HepG2 (cell line): Measurements from ENCODE around the gene TXN. TPM values are rescaled to one million over a fixed set of nuclear protein-coding genes. Genes with fewer than 3 reads are reported as not detected.

Source experiments
- ATF4 ChIP-seq, 2 experiments: fragments of 450-650 bp in 1 of 2; sonication (generic) in 1 of 2; formaldehyde crosslinking; IDR thresholded peaks; 2 replicates each; pipeline versions ENCODE4 v1.5.0 to v1.8.0; 2020 to 2022; ENCODE audit warnings: mild to moderate bottlenecking in 1 of 2, missing genetic modification reagents in 1 of 2
- ATM ChIP-seq: fragments of 450-650 bp; IDR thresholded peaks from 2 replicates; pipeline ENCODE4 v1.7.1; 2017; ENCODE audit warnings: mild to moderate bottlenecking, borderline replicate concordance
- BRCA1 ChIP-seq: sonication (generic); formaldehyde crosslinking; IDR thresholded peaks from 2 replicates; pipeline ENCODE4 v1.4.0; 2020; ENCODE audit warnings: missing genetic modification reagents
- GABPB1 ChIP-seq: IDR thresholded peaks from 2 replicates; pipeline ENCODE4 v1.6.1; 2016; ENCODE audit warnings: mild to moderate bottlenecking, missing genetic modification reagents, moderate library complexity, missing compliant biosample characterization
- MEIS2 ChIP-seq: sonication (generic); formaldehyde crosslinking; IDR thresholded peaks from 2 replicates; pipeline ENCODE4 v1.9.0; 2021; ENCODE audit warnings: mild to moderate bottlenecking, missing genetic modification reagents
- MIER3 ChIP-seq: IDR thresholded peaks from 2 replicates; pipeline ENCODE4 v1.6.1; 2016; ENCODE audit warnings: missing compliant biosample characterization, borderline replicate concordance
- MIXL1 ChIP-seq: IDR thresholded peaks from 2 replicates; pipeline ENCODE4 v1.6.1; 2016
- MYNN ChIP-seq: sonication (generic); formaldehyde crosslinking; IDR thresholded peaks from 2 replicates; pipeline ENCODE4 v1.4.0; 2020; ENCODE audit warnings: mild to moderate bottlenecking, low read depth, missing genetic modification reagents
- REPIN1 ChIP-seq: sonication (generic); formaldehyde crosslinking; IDR thresholded peaks from 2 replicates; pipeline ENCODE4 v1.8.0; 2022; ENCODE audit warnings: missing genetic modification reagents, low read depth, mild to moderate bottlenecking, borderline replicate concordance
- SALL1 ChIP-seq: sonication (generic); formaldehyde crosslinking; IDR thresholded peaks from 2 replicates; pipeline ENCODE4 v1.8.0; 2022; ENCODE audit warnings: mild to moderate bottlenecking, missing genetic modification reagents
- TEAD3 ChIP-seq: optimal IDR thresholded peaks from 2 replicates; pipeline ENCODE3; 2016; ENCODE audit warnings: borderline replicate concordance
- ZBTB43 ChIP-seq: sonication (generic); formaldehyde crosslinking; conservative IDR thresholded peaks from 2 replicates; pipeline ENCODE4 v1.4.0; 2020; ENCODE audit warnings: missing genetic modification reagents
- ZMYM4 ChIP-seq: sonication (generic); formaldehyde crosslinking; IDR thresholded peaks from 2 replicates; pipeline ENCODE4 v1.8.1; 2023; ENCODE audit warnings: mild to moderate bottlenecking, missing genetic modification reagents
- ZNF251 ChIP-seq: sonication (generic); formaldehyde crosslinking; IDR thresholded peaks from 2 replicates; pipeline ENCODE4 v1.9.0; 2021; ENCODE audit warnings: mild to moderate bottlenecking, missing genetic modification reagents
- ZNF343 ChIP-seq: sonication (generic); formaldehyde crosslinking; IDR thresholded peaks from 2 replicates; pipeline ENCODE4 v1.4.0; 2020; ENCODE audit warnings: mild to moderate bottlenecking, missing genetic modification reagents
- ZNF430 ChIP-seq: sonication (generic); formaldehyde crosslinking; IDR thresholded peaks from 2 replicates; pipeline ENCODE4 v1.9.0; 2021; ENCODE audit warnings: mild to moderate bottlenecking, missing genetic modification reagents
- ZNF446 ChIP-seq: sonication (generic); formaldehyde crosslinking; IDR thresholded peaks from 2 replicates; pipeline ENCODE4 v1.5.0; 2020; ENCODE audit warnings: mild to moderate bottlenecking, missing genetic modification reagents
- ZNF484 ChIP-seq: sonication (generic); formaldehyde crosslinking; IDR thresholded peaks from 2 replicates; pipeline ENCODE4 v1.5.1; 2020; ENCODE audit warnings: mild to moderate bottlenecking, low read depth, missing genetic modification reagents, borderline replicate concordance
- ZNF564 ChIP-seq: sonication (generic); formaldehyde crosslinking; IDR thresholded peaks from 2 replicates; pipeline ENCODE4 v1.8.1; 2023; ENCODE audit warnings: mild to moderate bottlenecking, missing genetic modification reagents
- ZNF609 ChIP-seq: sonication (generic); formaldehyde crosslinking; IDR thresholded peaks from 2 replicates; pipeline ENCODE4 v1.4.0; 2020; ENCODE audit warnings: mild to moderate bottlenecking, missing genetic modification reagents, borderline replicate concordance
- ZNF660 ChIP-seq: sonication (generic); formaldehyde crosslinking; IDR thresholded peaks from 2 replicates; pipeline ENCODE4 v1.5.1; 2020; ENCODE audit warnings: mild to moderate bottlenecking, low read depth, missing genetic modification reagents, borderline replicate concordance
- ZNF691 ChIP-seq: sonication (generic); formaldehyde crosslinking; IDR thresholded peaks from 2 replicates; pipeline ENCODE4 v1.4.0; 2020; ENCODE audit warnings: missing genetic modification reagents, low read depth, mild to moderate bottlenecking, borderline replicate concordance
- polyA plus RNA-seq, 8 experiments: library from polyadenylated mRNA; depleted of rRNA in 3 of 8; stranded (reverse) in 7 of 8; unstranded in 1 of 8; fragments of >200 nt; fragmentation: Illumina TruSeq in 4 of 8; extraction: Trizol in 4 of 8; gene quantifications; 2 replicates each; pipeline versions ENCODE4 v1.2.1 to v1.2.3, GENCODE V29; 2011 to 2016; ENCODE audit warnings: low read depth in 4 of 8, missing spikeins in 1 of 8, mixed read lengths in 1 of 8; ENCODE audit not compliant: insufficient read depth in 1 of 8
- total RNA-seq, 5 experiments: library from RNA; depleted of rRNA; stranded (reverse); fragments of >200 nt; fragmentation: Illumina TruSeq; extraction: Trizol; gene quantifications; 2 replicates each; pipeline ENCODE4 v1.2.3, GENCODE V29; 2016; ENCODE audit warnings: low read depth in 1 of 5

Gene TXN
- total and polyA plus RNA-seq, 2 of the 13 experiments (the other 11 are each of a cell fraction or from before 2014, with no cell fraction given) = 364 to 470 TPM

- TF ChIP-seq ZBTB43 (CRISPR knock-in tag) (peak; percentile 95), TEAD3 (CRISPR knock-in tag) (peak; percentile 69), ZNF660 (no peak), ATF4 (CRISPR knock-in tag; IDR thresholded peaks at IDR 0.05) (peak in 1 of 2 experiments; percentile 52; a peak in 2 of 4 replicates), ZNF446 (0 out of 2 replicates have a peak, but pooled peaks have one; percentile 42), MYNN (CRISPR knock-in tag) (no peak), SALL1 (CRISPR knock-in tag) (peak; percentile 88), ZNF430 (peak; percentile 74; the same call in 1 of the 2 replicates), ZNF609 (peak; percentile 66; the same call in 1 of the 2 replicates), BRCA1 (CRISPR knock-in tag) (0 out of 2 replicates have a peak, but pooled peaks have one; percentile 50), MEIS2 (CRISPR knock-in tag) (peak; percentile 90; the same call in 1 of the 2 replicates), ZMYM4 (CRISPR knock-in tag) (peak; percentile 92), ATM (no peak), ZNF251 (CRISPR knock-in tag) (no peak), REPIN1 (CRISPR knock-in tag) (peak; percentile 90), ZNF343 (CRISPR knock-in tag) (no peak), MIER3 (CRISPR knock-in tag) (peak; percentile 82), GABPB1 (0 out of 2 replicates have a peak, but pooled peaks have one; percentile 22), ZNF691 (no peak; the same call in 1 of the 2 replicates), ZNF564 (CRISPR knock-in tag) (peak; percentile 72; the same call in 1 of the 2 replicates), MIXL1 (CRISPR knock-in tag) (peak; percentile 76; the same call in 1 of the 2 replicates), ZNF484 (CRISPR knock-in tag) (no peak)
These were observed 35.5 kb downstream of the TXN start (continued) for GRCh38 chr9:110220809-110221208.
